HG03558 (cell line): ENCODE measurements around the gene REPS2.

Experiments used
- ATAC-seq: cut with Tn5 transposase; IDR thresholded peaks from one replicate; pipeline ENCODE4 v1.9.1; 2021; ENCODE audit warnings: moderate number of reproducible peaks; ENCODE audit not compliant: unreplicated experiment; ENCODE audit errors: extremely low read depth

REPS2 gene

DNA sequence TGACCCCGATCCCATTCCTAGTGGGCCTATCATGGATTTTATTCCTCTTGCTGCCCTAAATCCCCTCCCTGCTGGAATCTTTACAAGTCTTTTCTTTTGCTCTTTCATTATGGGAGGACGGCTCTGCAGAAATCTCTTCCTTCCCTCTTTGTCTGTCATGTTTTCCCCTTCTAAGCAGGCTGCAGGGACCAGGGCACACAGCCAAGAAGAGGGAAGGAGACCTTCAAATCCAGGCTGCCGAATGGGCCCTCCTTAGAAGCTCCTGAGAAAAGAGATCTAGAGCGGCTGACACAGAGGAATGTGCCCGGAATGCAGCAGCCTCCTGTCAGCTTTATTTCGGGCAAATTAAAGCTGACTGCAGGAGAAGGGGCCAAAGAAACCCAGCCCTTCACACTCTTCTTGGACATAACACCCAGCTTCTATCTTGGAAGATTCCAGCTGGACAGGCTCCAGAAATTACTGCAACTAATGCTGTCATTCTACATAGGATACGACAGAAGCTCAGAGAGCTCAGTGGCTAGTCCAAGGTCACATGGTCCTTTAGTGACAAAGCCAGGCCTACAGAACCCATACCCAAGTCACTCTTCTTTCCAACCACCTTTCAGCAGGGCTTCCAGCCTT, 240.8 kb downstream of the REPS2 start:
- ATAC-seq: no peak

DNA sequence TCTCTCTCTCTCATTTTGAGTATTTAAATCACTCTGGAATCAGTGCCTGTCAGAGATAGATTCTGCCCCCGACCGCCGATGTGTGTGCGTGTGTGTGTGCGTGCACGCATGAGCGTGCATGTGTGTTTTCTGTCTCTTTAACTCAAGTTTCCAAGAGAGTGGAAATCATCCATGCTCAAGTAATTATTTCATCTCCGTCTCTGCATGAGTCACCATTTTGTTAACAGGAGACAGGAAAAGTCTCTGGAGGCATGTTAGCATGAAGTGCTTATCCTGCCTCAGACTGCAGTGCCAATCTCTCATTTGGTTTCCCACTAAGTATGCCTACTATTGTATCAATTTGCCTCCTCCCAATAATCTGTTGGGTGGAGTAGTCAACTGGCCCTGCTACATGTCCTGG, 245.6 kb downstream of the REPS2 start:
- no peak for ATAC-seq
